Measurements from ENCODE around the gene CGNL1. TPM values are rescaled to one million over a fixed set of nuclear protein-coding genes. Genes with fewer than 3 reads are reported as not detected.
A peak's percentile ranks its signal among the peaks of the same experiment; 100 is the strongest.

Gene CGNL1, protein sequence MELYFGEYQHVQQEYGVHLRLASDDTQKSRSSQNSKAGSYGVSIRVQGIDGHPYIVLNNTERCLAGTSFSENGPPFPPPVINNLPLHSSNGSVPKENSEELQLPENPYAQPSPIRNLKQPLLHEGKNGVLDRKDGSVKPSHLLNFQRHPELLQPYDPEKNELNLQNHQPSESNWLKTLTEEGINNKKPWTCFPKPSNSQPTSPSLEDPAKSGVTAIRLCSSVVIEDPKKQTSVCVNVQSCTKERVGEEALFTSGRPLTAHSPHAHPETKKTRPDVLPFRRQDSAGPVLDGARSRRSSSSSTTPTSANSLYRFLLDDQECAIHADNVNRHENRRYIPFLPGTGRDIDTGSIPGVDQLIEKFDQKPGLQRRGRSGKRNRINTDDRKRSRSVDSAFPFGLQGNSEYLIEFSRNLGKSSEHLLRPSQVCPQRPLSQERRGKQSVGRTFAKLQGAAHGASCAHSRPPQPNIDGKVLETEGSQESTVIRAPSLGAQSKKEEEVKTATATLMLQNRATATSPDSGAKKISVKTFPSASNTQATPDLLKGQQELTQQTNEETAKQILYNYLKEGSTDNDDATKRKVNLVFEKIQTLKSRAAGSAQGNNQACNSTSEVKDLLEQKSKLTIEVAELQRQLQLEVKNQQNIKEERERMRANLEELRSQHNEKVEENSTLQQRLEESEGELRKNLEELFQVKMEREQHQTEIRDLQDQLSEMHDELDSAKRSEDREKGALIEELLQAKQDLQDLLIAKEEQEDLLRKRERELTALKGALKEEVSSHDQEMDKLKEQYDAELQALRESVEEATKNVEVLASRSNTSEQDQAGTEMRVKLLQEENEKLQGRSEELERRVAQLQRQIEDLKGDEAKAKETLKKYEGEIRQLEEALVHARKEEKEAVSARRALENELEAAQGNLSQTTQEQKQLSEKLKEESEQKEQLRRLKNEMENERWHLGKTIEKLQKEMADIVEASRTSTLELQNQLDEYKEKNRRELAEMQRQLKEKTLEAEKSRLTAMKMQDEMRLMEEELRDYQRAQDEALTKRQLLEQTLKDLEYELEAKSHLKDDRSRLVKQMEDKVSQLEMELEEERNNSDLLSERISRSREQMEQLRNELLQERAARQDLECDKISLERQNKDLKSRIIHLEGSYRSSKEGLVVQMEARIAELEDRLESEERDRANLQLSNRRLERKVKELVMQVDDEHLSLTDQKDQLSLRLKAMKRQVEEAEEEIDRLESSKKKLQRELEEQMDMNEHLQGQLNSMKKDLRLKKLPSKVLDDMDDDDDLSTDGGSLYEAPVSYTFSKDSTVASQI
- 10 to 100 TPM in 1 of 4 donors, 1 to 10 TPM in 3; 4.7 to 13.7 (median 7.3) TPM for total RNA-seq

DNA sequence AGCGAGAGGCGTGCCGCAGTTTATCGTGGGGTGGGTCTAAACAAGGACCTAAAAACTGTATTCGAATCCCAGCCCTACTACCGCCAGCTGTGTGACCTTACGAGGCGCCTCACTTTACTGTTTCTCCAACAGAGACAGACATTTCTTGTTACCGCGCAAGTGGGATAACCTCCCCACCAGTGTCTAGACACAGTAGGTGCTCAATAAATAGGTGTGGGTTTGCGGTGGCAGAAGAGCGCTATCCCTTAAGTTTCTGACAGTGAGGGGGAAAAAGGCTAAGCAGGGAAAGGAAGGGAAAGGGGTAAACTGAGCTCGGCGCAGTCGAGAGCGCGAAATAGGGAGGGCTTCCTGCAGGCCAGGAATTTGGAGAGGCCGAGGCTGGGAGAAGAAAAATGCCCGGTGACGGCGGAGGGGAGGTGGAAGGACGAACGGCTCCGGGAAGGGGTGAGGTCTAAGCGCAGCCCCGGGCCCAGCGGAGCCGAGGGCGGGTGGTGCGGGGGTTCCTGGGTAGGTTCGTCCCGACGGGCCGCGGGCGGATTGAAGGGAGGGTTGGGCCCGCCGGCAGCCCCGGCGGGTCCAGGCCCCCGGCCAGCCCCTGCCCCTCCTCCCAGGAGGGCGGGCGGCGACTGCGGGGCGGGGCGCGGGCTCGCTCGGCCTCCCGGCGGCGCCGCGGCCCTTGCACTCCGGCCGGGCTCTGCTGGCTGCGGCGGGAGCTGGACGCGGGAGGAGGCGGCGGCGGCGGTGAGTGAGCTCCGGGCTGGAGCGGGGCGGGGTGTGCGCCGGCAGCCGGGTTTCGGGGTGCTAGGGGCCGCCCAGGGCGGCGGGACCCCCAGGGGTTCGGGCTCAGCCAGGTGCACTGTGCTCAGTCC lies at the start of gene CGNL1:
Gene CGNL1 (plus strand): TSS at position 679 of the 869 bp plus-strand sequence. CDS start 61,495 bp downstream, outside the sequence.
- DNase-seq (ENCODE audit: low spot score) (no peak), ATAC-seq (ENCODE audit: low FRiP score) (peak; percentile 84)
- TF ChIP-seq, protein P1, sequence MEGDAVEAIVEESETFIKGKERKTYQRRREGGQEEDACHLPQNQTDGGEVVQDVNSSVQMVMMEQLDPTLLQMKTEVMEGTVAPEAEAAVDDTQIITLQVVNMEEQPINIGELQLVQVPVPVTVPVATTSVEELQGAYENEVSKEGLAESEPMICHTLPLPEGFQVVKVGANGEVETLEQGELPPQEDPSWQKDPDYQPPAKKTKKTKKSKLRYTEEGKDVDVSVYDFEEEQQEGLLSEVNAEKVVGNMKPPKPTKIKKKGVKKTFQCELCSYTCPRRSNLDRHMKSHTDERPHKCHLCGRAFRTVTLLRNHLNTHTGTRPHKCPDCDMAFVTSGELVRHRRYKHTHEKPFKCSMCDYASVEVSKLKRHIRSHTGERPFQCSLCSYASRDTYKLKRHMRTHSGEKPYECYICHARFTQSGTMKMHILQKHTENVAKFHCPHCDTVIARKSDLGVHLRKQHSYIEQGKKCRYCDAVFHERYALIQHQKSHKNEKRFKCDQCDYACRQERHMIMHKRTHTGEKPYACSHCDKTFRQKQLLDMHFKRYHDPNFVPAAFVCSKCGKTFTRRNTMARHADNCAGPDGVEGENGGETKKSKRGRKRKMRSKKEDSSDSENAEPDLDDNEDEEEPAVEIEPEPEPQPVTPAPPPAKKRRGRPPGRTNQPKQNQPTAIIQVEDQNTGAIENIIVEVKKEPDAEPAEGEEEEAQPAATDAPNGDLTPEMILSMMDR (IDR thresholded peaks at IDR 0.05), result no peak

DNA sequence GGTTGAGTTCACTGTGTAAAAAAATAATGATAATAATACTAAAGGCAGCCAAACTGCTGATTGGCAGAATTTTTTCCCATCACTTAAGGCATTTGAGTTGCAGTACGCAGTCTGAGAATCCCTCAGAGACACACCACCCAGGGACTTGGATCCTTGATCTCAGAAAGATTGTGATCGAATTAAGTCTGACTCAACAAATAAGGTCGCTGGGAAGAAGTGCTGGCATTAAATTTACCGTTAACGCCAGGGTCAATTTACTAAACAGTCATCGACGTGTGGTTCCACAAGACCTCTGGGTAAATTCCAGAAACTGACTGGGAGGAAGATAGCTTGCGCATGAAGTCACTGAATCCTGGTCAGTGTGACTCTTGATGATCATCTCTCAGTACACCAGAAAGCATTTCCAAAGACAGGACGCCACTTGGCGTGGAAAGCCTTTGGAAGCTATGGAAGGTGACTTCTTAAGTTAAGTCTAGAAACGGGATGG lies 48.3 kb upstream of the CGNL1 start:
- TF ChIP-seq, protein P1 (IDR thresholded peaks at IDR 0.05), result no peak
- DNase-seq (ENCODE audit: low spot score), result no peak
- peak; percentile 23 for ATAC-seq (ENCODE audit: low FRiP score)

GRCh38 chr15:57328479-57328878 lies 47.8 kb upstream of the CGNL1 start:
- TF ChIP-seq, protein P1 (IDR thresholded peaks at IDR 0.05), result no peak
- no peak for DNase-seq (ENCODE audit: low spot score)
- ATAC-seq (ENCODE audit: low FRiP score), result no peak

DNA sequence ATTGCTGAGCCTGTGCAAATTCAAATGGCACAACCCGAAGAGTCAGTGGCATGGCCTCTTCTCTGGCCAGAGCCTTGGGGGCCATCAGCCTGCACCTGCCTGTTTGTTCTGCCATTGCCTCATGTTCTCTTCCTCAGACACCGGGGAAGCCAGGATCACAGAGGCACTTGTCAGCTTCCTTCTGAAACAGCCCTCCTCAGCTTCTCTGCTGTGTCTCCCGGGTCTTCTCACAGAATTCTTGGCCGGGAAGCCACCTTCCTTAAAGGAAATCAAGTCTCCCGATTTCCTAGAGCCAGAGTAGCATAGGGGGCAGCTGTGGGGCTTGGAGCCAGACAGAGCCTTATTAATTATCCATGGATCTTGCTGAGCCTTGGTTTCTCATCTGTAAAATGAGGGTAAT lies 47.4 kb upstream of the CGNL1 start:
- DNase-seq (ENCODE audit: low spot score), result no peak
- no peak for ATAC-seq (ENCODE audit: low FRiP score)
- TF ChIP-seq, protein P1 (IDR thresholded peaks at IDR 0.05), result no peak

DNA sequence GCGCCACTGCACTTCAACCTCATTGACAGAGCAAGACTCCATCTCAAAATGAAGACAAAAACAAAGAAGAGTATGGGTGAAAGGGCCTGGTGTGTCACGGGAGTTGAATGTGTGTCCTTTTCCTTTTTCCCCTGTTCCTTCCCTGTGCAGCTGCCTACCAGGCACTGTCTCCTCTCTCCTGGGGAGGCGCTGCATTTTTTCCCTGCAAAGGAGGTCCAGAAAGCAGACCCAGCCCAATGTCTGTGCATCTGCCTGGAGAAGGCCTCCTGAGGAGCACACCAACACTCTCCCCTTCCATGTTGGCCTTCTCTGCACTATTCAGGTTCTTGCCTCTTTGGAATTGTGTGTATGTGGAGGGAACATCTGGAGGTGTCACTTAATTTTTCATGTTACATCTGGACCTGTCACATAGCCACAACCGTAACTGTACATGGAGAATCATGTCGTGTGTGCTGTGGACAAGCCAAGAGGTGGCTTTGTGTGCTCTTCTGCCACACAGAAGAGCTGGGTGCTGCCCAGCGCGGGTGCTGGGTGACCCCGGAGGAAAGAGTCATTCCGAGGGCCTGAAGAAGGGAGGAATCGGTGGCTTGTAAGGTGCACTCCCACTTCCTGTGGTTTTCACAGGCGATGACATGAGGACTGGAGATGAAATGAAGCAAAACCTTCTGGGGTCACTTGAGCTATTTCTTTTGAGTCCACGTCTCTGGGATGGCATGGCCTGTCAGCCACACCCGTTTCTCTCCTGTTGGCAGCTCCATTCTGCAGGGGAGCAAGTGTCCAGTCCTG lies 46.5 kb upstream of the CGNL1 start:
- TF ChIP-seq, protein P1 (IDR thresholded peaks at IDR 0.05), result no peak
- ATAC-seq (ENCODE audit: low FRiP score) (no peak), DNase-seq (ENCODE audit: low spot score) (no peak)
